ENCODE measurements around the gene NUCB1. TPM values are rescaled to one million over a fixed set of nuclear protein-coding genes. Genes with fewer than 3 reads are reported as not detected.

NUCB1 gene
- total and polyA plus RNA-seq, 9 of the 15 experiments (the other 6 are each of a cell fraction or from before 2014, with no cell fraction given) = 3.1 to 153 (median 71.7) TPM

DNA sequence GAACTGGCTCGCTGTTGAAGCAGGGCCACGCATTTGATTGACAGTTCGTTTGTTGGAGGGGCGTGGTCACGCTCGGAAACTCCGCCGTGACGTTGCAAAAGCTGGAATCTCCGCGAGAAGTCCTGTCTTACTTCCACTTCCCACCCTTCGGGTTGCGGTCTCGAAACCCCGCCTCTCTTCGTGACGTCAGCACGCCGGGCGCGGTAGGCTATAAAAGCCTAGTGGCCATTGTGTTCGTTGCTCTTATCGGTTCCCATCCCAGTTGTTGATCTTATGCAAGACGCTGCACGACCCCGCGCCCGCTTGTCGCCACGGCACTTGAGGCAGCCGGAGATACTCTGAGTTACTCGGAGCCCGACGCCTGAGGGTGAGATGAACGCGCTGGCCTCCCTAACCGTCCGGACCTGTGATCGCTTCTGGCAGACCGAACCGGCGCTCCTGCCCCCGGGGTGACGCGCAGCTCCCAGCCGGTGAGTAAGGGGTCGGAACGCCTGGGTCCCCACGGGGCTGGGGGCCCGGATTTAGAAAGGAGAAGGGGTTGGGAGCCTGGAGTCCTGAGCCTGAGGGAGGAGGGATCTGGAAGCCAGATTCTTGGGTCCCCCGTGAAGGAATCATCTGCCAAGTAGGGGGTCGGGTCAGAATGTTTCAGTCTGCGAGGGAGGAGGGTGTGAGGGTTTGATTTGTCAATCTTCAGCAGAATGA, 27.8 kb upstream of the NUCB1 start, which contains the start of gene PPP1R15A (continued):
- TF ChIP-seq XRCC4 (IDR thresholded peaks at IDR 0.05; ENCODE audit: extremely low read depth, insufficient read depth, insufficient read length) (no peak), TAL1 (IDR thresholded peaks at IDR 0.05) (no peak; the same call in 1 of the 2 replicates), ZNF354B (CRISPR knock-in tag; IDR thresholded peaks at IDR 0.05) (no peak), SMARCE1 (IDR thresholded peaks at IDR 0.05) (0 out of 2 replicates have a peak, but pooled peaks have one; percentile 13), IFI16 (CRISPR knock-in tag; IDR thresholded peaks at IDR 0.05) (no peak), ZNF224 (CRISPR knock-in tag; IDR thresholded peaks at IDR 0.05) (0 out of 2 replicates have a peak, but pooled peaks have one; percentile 51), POLR2AphosphoS2 (IDR thresholded peaks at IDR 0.05; ENCODE audit: low read length) (peak; percentile 97), SMARCA4 (IDR thresholded peaks at IDR 0.05) (no peak)
- TF ChIP-seq, protein P1, sequence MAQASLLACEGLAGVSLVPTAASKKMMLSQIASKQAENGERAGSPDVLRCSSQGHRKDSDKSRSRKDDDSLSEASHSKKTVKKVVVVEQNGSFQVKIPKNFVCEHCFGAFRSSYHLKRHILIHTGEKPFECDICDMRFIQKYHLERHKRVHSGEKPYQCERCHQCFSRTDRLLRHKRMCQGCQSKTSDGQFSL (CRISPR knock-in tag; IDR thresholded peaks at IDR 0.05) = no peak
- TF ChIP-seq, protein P1 (tag; IDR thresholded peaks at IDR 0.05) = no peak
- TF ChIP-seq, protein P2, sequence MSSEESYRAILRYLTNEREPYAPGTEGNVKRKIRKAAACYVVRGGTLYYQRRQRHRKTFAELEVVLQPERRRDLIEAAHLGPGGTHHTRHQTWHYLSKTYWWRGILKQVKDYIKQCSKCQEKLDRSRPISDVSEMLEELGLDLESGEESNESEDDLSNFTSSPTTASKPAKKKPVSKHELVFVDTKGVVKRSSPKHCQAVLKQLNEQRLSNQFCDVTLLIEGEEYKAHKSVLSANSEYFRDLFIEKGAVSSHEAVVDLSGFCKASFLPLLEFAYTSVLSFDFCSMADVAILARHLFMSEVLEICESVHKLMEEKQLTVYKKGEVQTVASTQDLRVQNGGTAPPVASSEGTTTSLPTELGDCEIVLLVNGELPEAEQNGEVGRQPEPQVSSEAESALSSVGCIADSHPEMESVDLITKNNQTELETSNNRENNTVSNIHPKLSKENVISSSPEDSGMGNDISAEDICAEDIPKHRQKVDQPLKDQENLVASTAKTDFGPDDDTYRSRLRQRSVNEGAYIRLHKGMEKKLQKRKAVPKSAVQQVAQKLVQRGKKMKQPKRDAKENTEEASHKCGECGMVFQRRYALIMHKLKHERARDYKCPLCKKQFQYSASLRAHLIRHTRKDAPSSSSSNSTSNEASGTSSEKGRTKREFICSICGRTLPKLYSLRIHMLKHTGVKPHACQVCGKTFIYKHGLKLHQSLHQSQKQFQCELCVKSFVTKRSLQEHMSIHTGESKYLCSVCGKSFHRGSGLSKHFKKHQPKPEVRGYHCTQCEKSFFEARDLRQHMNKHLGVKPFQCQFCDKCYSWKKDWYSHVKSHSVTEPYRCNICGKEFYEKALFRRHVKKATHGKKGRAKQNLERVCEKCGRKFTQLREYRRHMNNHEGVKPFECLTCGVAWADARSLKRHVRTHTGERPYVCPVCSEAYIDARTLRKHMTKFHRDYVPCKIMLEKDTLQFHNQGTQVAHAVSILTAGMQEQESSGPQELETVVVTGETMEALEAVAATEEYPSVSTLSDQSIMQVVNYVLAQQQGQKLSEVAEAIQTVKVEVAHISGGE (CRISPR knock-in tag; IDR thresholded peaks at IDR 0.05) = 0 out of 6 replicates have a peak, but pooled peaks of 1 of the 3 experiments have one; percentile 16
- TF ChIP-seq, protein P3, sequence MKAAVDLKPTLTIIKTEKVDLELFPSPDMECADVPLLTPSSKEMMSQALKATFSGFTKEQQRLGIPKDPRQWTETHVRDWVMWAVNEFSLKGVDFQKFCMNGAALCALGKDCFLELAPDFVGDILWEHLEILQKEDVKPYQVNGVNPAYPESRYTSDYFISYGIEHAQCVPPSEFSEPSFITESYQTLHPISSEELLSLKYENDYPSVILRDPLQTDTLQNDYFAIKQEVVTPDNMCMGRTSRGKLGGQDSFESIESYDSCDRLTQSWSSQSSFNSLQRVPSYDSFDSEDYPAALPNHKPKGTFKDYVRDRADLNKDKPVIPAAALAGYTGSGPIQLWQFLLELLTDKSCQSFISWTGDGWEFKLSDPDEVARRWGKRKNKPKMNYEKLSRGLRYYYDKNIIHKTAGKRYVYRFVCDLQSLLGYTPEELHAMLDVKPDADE (conservative IDR thresholded peaks at IDR 0.05; ENCODE audit: control insufficient read depth, low read depth, low read length) = peak; percentile 86
- TF ChIP-seq, protein P4, sequence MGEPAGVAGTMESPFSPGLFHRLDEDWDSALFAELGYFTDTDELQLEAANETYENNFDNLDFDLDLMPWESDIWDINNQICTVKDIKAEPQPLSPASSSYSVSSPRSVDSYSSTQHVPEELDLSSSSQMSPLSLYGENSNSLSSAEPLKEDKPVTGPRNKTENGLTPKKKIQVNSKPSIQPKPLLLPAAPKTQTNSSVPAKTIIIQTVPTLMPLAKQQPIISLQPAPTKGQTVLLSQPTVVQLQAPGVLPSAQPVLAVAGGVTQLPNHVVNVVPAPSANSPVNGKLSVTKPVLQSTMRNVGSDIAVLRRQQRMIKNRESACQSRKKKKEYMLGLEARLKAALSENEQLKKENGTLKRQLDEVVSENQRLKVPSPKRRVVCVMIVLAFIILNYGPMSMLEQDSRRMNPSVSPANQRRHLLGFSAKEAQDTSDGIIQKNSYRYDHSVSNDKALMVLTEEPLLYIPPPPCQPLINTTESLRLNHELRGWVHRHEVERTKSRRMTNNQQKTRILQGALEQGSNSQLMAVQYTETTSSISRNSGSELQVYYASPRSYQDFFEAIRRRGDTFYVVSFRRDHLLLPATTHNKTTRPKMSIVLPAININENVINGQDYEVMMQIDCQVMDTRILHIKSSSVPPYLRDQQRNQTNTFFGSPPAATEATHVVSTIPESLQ (CRISPR knock-in tag; IDR thresholded peaks at IDR 0.05) = peak; percentile 87; the same call in 1 of the 2 replicates
- TF ChIP-seq, protein P5, sequence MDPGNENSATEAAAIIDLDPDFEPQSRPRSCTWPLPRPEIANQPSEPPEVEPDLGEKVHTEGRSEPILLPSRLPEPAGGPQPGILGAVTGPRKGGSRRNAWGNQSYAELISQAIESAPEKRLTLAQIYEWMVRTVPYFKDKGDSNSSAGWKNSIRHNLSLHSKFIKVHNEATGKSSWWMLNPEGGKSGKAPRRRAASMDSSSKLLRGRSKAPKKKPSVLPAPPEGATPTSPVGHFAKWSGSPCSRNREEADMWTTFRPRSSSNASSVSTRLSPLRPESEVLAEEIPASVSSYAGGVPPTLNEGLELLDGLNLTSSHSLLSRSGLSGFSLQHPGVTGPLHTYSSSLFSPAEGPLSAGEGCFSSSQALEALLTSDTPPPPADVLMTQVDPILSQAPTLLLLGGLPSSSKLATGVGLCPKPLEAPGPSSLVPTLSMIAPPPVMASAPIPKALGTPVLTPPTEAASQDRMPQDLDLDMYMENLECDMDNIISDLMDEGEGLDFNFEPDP (CRISPR knock-in tag; IDR thresholded peaks at IDR 0.05) = 0 out of 2 replicates have a peak, but pooled peaks have one; percentile 62
- TF ChIP-seq, protein P6, sequence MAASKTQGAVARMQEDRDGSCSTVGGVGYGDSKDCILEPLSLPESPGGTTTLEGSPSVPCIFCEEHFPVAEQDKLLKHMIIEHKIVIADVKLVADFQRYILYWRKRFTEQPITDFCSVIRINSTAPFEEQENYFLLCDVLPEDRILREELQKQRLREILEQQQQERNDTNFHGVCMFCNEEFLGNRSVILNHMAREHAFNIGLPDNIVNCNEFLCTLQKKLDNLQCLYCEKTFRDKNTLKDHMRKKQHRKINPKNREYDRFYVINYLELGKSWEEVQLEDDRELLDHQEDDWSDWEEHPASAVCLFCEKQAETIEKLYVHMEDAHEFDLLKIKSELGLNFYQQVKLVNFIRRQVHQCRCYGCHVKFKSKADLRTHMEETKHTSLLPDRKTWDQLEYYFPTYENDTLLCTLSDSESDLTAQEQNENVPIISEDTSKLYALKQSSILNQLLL (CRISPR knock-in tag; IDR thresholded peaks at IDR 0.05; ENCODE audit: borderline replicate concordance) = no peak
